H1 (cell line): ENCODE results near the gene MAGI3. TPM values are rescaled to one million over a fixed set of nuclear protein-coding genes. Genes with fewer than 3 reads are reported as not detected.

Experiments
- CTCF ChIA-PET: fragments of 300-600 bp; sonication (Branson Sonifier 250); formaldehyde crosslinking; loops from one replicate; lab custom pipeline; 2021; ENCODE audit not compliant: partially characterized antibody; lab: Charles Lee
- POLR2A ChIA-PET: fragments of 300-600 bp; sonication (Branson Sonifier 250); formaldehyde crosslinking; loops from one replicate; lab custom pipeline; 2021; ENCODE audit warnings: inconsistent platforms; ENCODE audit not compliant: partially characterized antibody; lab: Charles Lee
- DNase-seq, 2 experiments: peaks; one replicate each; pipeline versions ENCODE4 v3.0.0 to v3.0.0-alpha.2; 2010 to 2022; ENCODE audit warnings: low spot score in 2 of 2, low read depth in 1 of 2, mixed read lengths in 1 of 2
- FAIRE-seq: peaks from 2 replicates; lab custom pipeline; 2011; peaks lifted over from hg19 to GRCh38; lab: Jason Lieb, UNC
- H2AFZ ChIP-seq: 2 replicates; pipeline ENCODE4 v1.8.1; 2012; ENCODE audit warnings: low read length, inconsistent platforms
- H2AK5ac ChIP-seq: 2 replicates; pipeline ENCODE4 v1.6.1; 2013; ENCODE audit warnings: low read depth, low read length
- H2BK120ac ChIP-seq: replicated peaks from 2 replicates; pipeline ENCODE3; 2013; ENCODE audit warnings: low read depth, low read length, inconsistent platforms
- H2BK12ac ChIP-seq: 2 replicates; pipeline ENCODE4 v1.6.1; 2013; ENCODE audit warnings: low read depth, low read length
- H2BK15ac ChIP-seq: 2 replicates; pipeline ENCODE4 v1.6.1; 2013; ENCODE audit warnings: low read length
- H2BK20ac ChIP-seq: 2 replicates; pipeline ENCODE4 v1.6.1; 2013; ENCODE audit warnings: low read length
- H2BK5ac ChIP-seq: 2 replicates; pipeline ENCODE4 v1.6.1; 2013; ENCODE audit warnings: low read depth, low read length
- H3K14ac ChIP-seq: 2 replicates; pipeline ENCODE4 v1.6.1; 2013; ENCODE audit warnings: inconsistent platforms; ENCODE audit not compliant: insufficient read length
- H3K18ac ChIP-seq: 2 replicates; pipeline ENCODE4 v1.6.1; 2013; ENCODE audit warnings: low read length; ENCODE audit errors: extremely low read depth
- H3K23ac ChIP-seq: 2 replicates; pipeline ENCODE4 v1.6.1; 2013; ENCODE audit warnings: inconsistent platforms; ENCODE audit not compliant: insufficient read length
- H3K23me2 ChIP-seq: 2 replicates; pipeline ENCODE4 v1.6.1; 2013; ENCODE audit warnings: low read depth, low read length
- H3K27ac ChIP-seq: 2 replicates; pipeline ENCODE4 v1.6.1; 2011; ENCODE audit warnings: low read depth, low read length, inconsistent platforms
- H3K27me3 ChIP-seq, 4 experiments: replicated peaks in 1 of 4; 1 replicate in 1 of 4; 2 replicates in 3 of 4; pipeline versions ENCODE4 v1.6.1 to v1.8.1; 2011 to 2013; ENCODE audit warnings: low read length in 3 of 4, mild to moderate bottlenecking in 3 of 4, inconsistent platforms in 2 of 4, mixed read lengths in 2 of 4, moderate library complexity in 1 of 4; ENCODE audit not compliant: control insufficient read depth in 3 of 4, insufficient read depth in 3 of 4; ENCODE audit errors: extremely low read depth in 1 of 4
- H3K36me3 ChIP-seq, 4 experiments: 2 replicates each; pipeline versions ENCODE4 v1.6.1 to v1.8.1; 2011 to 2013; ENCODE audit warnings: mild to moderate bottlenecking in 4 of 4, low read length in 3 of 4, moderate library complexity in 2 of 4, control low read depth in 1 of 4, inconsistent platforms in 1 of 4; ENCODE audit not compliant: insufficient read depth in 4 of 4, control insufficient read depth in 2 of 4
- H3K4ac ChIP-seq: replicated peaks from 2 replicates; pipeline ENCODE3; 2013; ENCODE audit warnings: low read length, low read depth, mixed read lengths, inconsistent platforms; ENCODE audit not compliant: insufficient read length
- H3K4me1 ChIP-seq, 4 experiments: replicated peaks in 1 of 4; 1 replicate in 1 of 4; 2 replicates in 3 of 4; pipeline versions ENCODE4 v1.6.1 to v1.8.1; 2011 to 2013; ENCODE audit warnings: low read length in 3 of 4, inconsistent platforms in 2 of 4, mixed read lengths in 1 of 4; ENCODE audit not compliant: insufficient read depth in 4 of 4, control insufficient read depth in 3 of 4
- H3K4me2 ChIP-seq, 2 experiments: 2 replicates each; pipeline versions ENCODE4 v1.6.1 to v1.8.1; 2011 to 2013; ENCODE audit warnings: low read depth in 2 of 2, low read length in 2 of 2, control low read depth in 1 of 2, inconsistent platforms in 1 of 2, mild to moderate bottlenecking in 1 of 2; ENCODE audit not compliant: insufficient read depth in 1 of 2
- H3K4me3 ChIP-seq, 4 experiments: fragments of 200-600, 300-600 bp in 1 of 4; sonication (generic), shearing (Covaris generic), sonication (Bioruptor Twin) in 1 of 4; 2 replicates each; pipeline versions ENCODE4 v1.5.1 to v1.8.1; 2011 to 2016; ENCODE audit warnings: low read length in 4 of 4, low read depth in 3 of 4, control low read depth in 2 of 4, inconsistent platforms in 2 of 4, mild to moderate bottlenecking in 2 of 4, mixed read lengths in 1 of 4, moderate library complexity in 1 of 4; ENCODE audit not compliant: insufficient read depth in 2 of 4; ENCODE audit errors: extremely low read depth in 1 of 4
- H3K56ac ChIP-seq: replicated peaks from 2 replicates; pipeline ENCODE3; 2013; ENCODE audit warnings: low read depth, mild to moderate bottlenecking, mixed read lengths, low read length, inconsistent platforms; ENCODE audit not compliant: insufficient read length
- H3K79me1 ChIP-seq: 2 replicates; pipeline ENCODE4 v1.6.1; 2013; ENCODE audit warnings: low read depth, low read length, control low read depth
- H3K79me2 ChIP-seq, 2 experiments: 2 replicates each; pipeline versions ENCODE4 v1.6.1 to v1.8.1; 2012 to 2013; ENCODE audit warnings: low read length in 2 of 2, mild to moderate bottlenecking in 2 of 2, inconsistent platforms in 1 of 2; ENCODE audit not compliant: insufficient read depth in 2 of 2, control insufficient read depth in 1 of 2
- H3K9ac ChIP-seq, 4 experiments: replicated peaks in 1 of 4; 1 replicate in 1 of 4; 2 replicates in 3 of 4; pipeline versions ENCODE4 v1.6.1 to v1.8.1; 2011 to 2013; ENCODE audit warnings: low read depth in 3 of 4, low read length in 3 of 4, control low read depth in 2 of 4, mild to moderate bottlenecking in 2 of 4, moderate library complexity in 2 of 4, inconsistent platforms in 1 of 4; ENCODE audit errors: extremely low read depth in 1 of 4
- H3K9me3 ChIP-seq, 2 experiments: 2 replicates each; pipeline versions ENCODE4 v1.6.1 to v1.8.1; 2012 to 2013; ENCODE audit warnings: mild to moderate bottlenecking in 2 of 2, moderate library complexity in 2 of 2, control low read depth in 1 of 2, inconsistent platforms in 1 of 2, low read depth in 1 of 2, low read length in 1 of 2, mixed read lengths in 1 of 2; ENCODE audit not compliant: insufficient read depth in 2 of 2
- H4K20me1 ChIP-seq, 2 experiments: replicated peaks in 1 of 2; 2 replicates each; pipeline versions ENCODE3 to v1.8.1; 2011 to 2013; ENCODE audit warnings: inconsistent platforms in 2 of 2, low read length in 2 of 2, mild to moderate bottlenecking in 1 of 2; ENCODE audit not compliant: insufficient read depth in 2 of 2, control insufficient read depth in 1 of 2
- H4K5ac ChIP-seq: 2 replicates; pipeline ENCODE4 v1.6.1; 2013; ENCODE audit warnings: low read length, low read depth, mixed read lengths, inconsistent platforms; ENCODE audit not compliant: insufficient read length
- H4K8ac ChIP-seq: 2 replicates; pipeline ENCODE4 v1.8.0; 2013; ENCODE audit warnings: mild to moderate bottlenecking, moderate library complexity, low read length, inconsistent platforms; ENCODE audit not compliant: insufficient read depth; ENCODE audit errors: extremely low read depth
- H4K91ac ChIP-seq: replicated peaks from 2 replicates; pipeline ENCODE3; 2013; ENCODE audit warnings: low read length, mixed read lengths, inconsistent platforms; ENCODE audit not compliant: insufficient read length
- ATF3 ChIP-seq: IDR thresholded peaks from 2 replicates; pipeline ENCODE4 v1.6.1; 2011; ENCODE audit warnings: low read depth, mild to moderate bottlenecking, low read length; ENCODE audit not compliant: insufficient read depth
- GTF2F1 ChIP-seq: IDR thresholded peaks from 2 replicates; pipeline ENCODE4 v1.6.1; 2012; ENCODE audit warnings: low read depth, low read length, improper control_type of control experiment, borderline replicate concordance
- JUN ChIP-seq: IDR thresholded peaks from 2 replicates; pipeline ENCODE4 v1.6.1; 2011; ENCODE audit warnings: low read depth, mild to moderate bottlenecking, improper control_type of control experiment, low read length
- JUND ChIP-seq: IDR thresholded peaks from 2 replicates; pipeline ENCODE4 v1.6.1; 2011; ENCODE audit warnings: mild to moderate bottlenecking, improper control_type of control experiment, low read length
- MAFK ChIP-seq: IDR thresholded peaks from 2 replicates; pipeline ENCODE4 v1.6.1; 2012; ENCODE audit warnings: low read depth, mild to moderate bottlenecking, improper control_type of control experiment, low read length
- MAX ChIP-seq: IDR thresholded peaks from 2 replicates; pipeline ENCODE4 v1.6.1; 2012; ENCODE audit warnings: inconsistent platforms
- RFX5 ChIP-seq: IDR thresholded peaks from 2 replicates; pipeline ENCODE4 v1.6.1; 2011; ENCODE audit warnings: low read depth, low read length, improper control_type of control experiment, borderline replicate concordance
- SAP30 ChIP-seq: fragments of 300-600 bp; sonication (generic); IDR thresholded peaks from 2 replicates; pipeline ENCODE4 v1.7.1; 2012; ENCODE audit warnings: low read length, moderate library complexity, mild to moderate bottlenecking, inconsistent platforms; ENCODE audit not compliant: insufficient read depth, insufficient replicate concordance
- SIN3A ChIP-seq, 2 experiments: IDR thresholded peaks in 1 of 2; conservative IDR thresholded peaks in 1 of 2; 2 replicates each; pipeline ENCODE4 v1.6.1; 2011 to 2012; ENCODE audit warnings: low read length in 2 of 2, improper control_type of control experiment in 1 of 2, low read depth in 1 of 2, mild to moderate bottlenecking in 1 of 2
- SP1 ChIP-seq: IDR thresholded peaks from 2 replicates; pipeline ENCODE4 v1.6.1; 2011; ENCODE audit warnings: low read depth, low read length
- SP2 ChIP-seq: IDR thresholded peaks from 2 replicates; pipeline ENCODE4 v1.6.1; 2012; ENCODE audit warnings: mild to moderate bottlenecking, low read length, inconsistent platforms
- TBP ChIP-seq: IDR thresholded peaks from 2 replicates; pipeline ENCODE4 v1.6.1; 2011; ENCODE audit warnings: low read depth, low read length, improper control_type of control experiment
- YY1 ChIP-seq: IDR thresholded peaks from 2 replicates; pipeline ENCODE4 v1.6.1; 2011; ENCODE audit warnings: low read depth, mild to moderate bottlenecking, low read length
- WGBS, 2 experiments: shearing (Covaris generic) in 1 of 2; methylation state at CpG; one replicate each; pipeline versions ENCODE4 v1.1.6 to v1.1.7; 2013 to 2015; ENCODE audit warnings: low lambda C conversion rate in 2 of 2, mixed read lengths in 2 of 2, inconsistent platforms in 1 of 2, low coverage in 1 of 2, missing lambda C conversion rate in 1 of 2; ENCODE audit not compliant: insufficient replicate concordance in 2 of 2, insufficient coverage in 1 of 2, insufficient read length in 1 of 2; ENCODE audit errors: extremely low coverage in 1 of 2, missing lambda C conversion rate in 1 of 2; 5-methylcytosine and 5-hydroxymethylcytosine counted together
- polyA plus RNA-seq, 7 experiments: library from polyadenylated mRNA; depleted of rRNA in 3 of 7; stranded (reverse) in 5 of 7; unstranded in 2 of 7; fragments of >200 nt in 5 of 7; fragments of 200-250 nt in 2 of 7; gene quantifications; 1 replicate in 5 of 7; 2 replicates in 1 of 7; 4 replicates in 1 of 7; pipeline versions ENCODE4 v1.2.1 to v1.2.3, GENCODE V29; 2011 to 2013; ENCODE audit warnings: missing spikeins in 2 of 7, mixed read lengths in 2 of 7
- total RNA-seq: library from RNA; stranded (reverse); fragmentation: NEBNext Ultra II Directional; extraction: Animal tissue kit (Norgen Biotek cat#: 25700); gene quantifications from 2 replicates; pipeline ENCODE4 v1.2.1, GENCODE V29; 2021

MAGI3 gene
- total and polyA plus RNA-seq, 2 of the 8 experiments (the other 6 are each of a cell fraction or from before 2014, with no cell fraction given): 2.3 to 7.8 TPM

DNA sequence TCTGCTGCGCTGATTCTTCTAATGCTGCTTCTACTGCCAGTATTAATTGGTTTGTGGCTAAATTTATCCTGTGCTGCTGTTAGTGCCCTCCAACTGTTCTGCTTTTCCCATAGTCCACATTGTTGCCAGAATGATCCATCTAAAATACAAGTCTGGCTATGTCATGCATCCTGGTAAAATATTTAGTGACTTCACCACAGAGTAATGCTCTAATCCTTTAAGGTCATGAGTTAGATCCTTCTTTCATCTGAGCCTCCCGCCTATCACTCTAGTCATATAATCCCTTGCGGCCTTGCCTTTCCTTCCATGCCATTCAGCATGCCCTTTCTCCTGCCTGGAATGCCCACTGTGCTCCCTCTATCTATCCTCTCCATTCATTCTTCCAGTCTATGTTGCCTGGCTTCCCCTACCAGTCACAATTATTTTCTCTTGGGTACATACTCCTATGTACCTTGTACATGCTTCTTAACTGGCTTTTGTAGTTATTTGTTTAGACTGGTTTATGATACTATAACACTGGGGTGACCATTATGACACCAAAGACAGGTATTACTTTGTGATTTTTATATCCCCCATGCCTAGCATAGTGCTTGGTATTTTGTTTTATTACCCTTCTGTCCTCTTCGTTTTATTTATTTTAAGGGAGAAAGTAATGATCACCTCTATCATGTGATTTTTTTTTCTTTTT, 144.0 kb downstream of the MAGI3 start:
- Histone ChIP-seq H4K20me1 (no peaks in the 10 kb centered on the region), H3K4me2 (no peak overlapping the region), H4K5ac (no peak overlapping the region), H3K56ac (no peak overlapping the region), H2AK5ac (no peak overlapping the region), H4K8ac (no peak overlapping the region), H3K4me3 (no peak overlapping the region), H2BK5ac (no peak overlapping the region), H3K79me2 (no peaks in the 10 kb centered on the region), H3K9ac (no peak overlapping the region), H3K23ac (no peak overlapping the region), H3K4ac (no peak overlapping the region), H3K79me1 (no peaks in the 10 kb centered on the region; the same call in 1 of the 2 replicates), H2BK15ac (no peak overlapping the region), H3K27ac (no peak overlapping the region), H2AFZ (no peak overlapping the region), H3K14ac (no peak overlapping the region), H3K4me1 (no peaks in the 10 kb centered on the region), H4K91ac (no peak overlapping the region), H3K27me3 (no peaks in the 10 kb centered on the region), H3K36me3 (no peaks in the 10 kb centered on the region), H3K18ac (no peak overlapping the region), H2BK20ac (no peak overlapping the region), H3K23me2 (no peaks in the 10 kb centered on the region), H3K9me3 (no peaks in the 10 kb centered on the region), H2BK120ac (no peak overlapping the region), H2BK12ac (no peak overlapping the region)
- CTCF ChIA-PET: interaction anchor here (0.8 kb wide), 1 partner anchor 22 kb away, joined by 3 read pairs; no protein-coding TSS in a partner anchor
- no peak for DNase-seq
- 90% methylated on average over 4 of the region's 4 CpGs; no CpG with 5 or more reads in 1 of the 2 experiments for WGBS, 2 experiments
- POLR2A ChIA-PET: no interaction called here
- no peak for FAIRE-seq
- no peak for TF ChIP-seq MAFK
- TF ChIP-seq ATF3: no peak
- no peak for TF ChIP-seq SIN3A (conservative IDR thresholded peaks at IDR 0.05 in 1 of 2, IDR thresholded peaks at IDR 0.05 in 1 of 2; ENCODE audit: low read depth in 1 of 2, low read length in 2 of 2)
- TF ChIP-seq MAX: no peak
- TF ChIP-seq SP2: no peak
- TF ChIP-seq JUN: no peak
- no peak for TF ChIP-seq SAP30
- TF ChIP-seq YY1: no peak
- TF ChIP-seq GTF2F1: no peak
- no peak for TF ChIP-seq TBP
- TF ChIP-seq RFX5: no peak
- no peak for TF ChIP-seq JUND
- TF ChIP-seq SP1: no peak
